ENCODE measurements around the gene LST1.
A peak's percentile ranks its signal among the peaks of the same experiment; 100 is the strongest.

The LST1 gene

DNA sequence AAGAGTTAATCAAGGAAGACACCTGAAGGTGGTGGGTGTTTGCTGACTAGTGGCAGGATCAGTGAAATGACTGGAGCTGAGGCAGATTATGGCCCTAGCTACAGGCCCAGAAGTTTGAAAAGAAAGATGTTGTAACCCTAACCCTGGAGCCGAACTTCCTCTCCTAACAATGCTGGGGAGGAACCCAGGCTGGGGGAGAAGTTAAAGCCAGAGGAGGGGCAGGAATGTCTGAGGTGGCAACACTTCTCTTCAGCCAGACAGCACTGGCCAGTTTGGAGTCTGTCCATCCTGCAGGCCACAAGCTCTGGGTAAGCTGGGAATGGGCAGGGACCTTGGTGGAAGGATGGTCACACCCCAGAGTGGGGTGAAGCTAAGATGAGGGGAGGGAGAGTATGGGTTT, at the start of gene LST1:
Gene LST1, plus strand, starts transcription at position 270 of the 400 bp plus-strand sequence. CDS start 1,023 bp downstream, outside the sequence.
- DNase-seq (ENCODE audit: low read depth): no peak

DNA sequence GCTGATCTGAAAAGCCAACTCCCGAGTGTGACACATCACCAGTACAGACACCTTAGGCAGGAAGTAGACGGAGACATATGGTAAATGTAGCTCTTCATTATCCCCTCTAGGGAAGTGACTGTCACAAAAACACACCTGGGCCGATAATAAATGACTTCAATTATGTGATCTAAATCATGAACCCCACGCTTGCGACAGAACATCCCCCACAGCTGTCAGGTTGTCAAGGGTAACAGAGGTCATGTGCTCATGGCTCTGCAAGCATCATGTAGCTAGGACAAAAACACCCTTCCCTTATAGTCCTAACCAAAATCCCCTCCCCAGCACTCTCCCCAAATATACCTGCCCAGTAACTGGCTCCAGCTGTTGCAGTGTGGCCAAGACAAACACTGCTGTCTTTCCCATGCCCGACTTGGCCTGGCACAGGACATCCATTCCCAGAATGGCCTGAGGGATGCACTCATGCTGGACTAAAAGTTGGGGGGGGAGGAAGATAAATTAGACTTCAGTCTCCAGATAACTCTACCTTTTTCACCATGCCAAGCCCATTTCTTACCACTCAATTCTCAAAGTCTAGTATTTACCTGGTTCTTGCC, 47.2 kb upstream of the LST1 start:
- DNase-seq (ENCODE audit: low read depth): no peak

DNA sequence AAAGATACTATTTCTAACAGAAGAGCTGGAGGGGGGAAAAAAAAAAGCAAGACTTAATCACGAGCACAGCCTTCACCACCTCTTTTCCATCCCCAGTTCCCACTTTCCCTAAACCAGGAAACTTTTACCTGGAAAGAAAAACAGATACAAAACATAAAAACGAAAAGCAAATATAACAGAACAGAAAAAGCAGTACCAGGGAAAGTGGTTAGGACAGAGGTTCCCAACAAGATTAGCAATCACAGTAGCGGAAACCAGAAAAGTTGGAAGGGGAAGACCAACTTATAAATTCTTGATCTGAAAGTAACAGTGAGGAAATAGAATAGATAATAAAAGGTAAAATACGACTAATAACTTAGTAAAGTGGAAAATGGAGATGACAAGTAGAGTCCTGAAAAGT, 45.4 kb upstream of the LST1 start:
- no peak for DNase-seq (ENCODE audit: low read depth)

DNA sequence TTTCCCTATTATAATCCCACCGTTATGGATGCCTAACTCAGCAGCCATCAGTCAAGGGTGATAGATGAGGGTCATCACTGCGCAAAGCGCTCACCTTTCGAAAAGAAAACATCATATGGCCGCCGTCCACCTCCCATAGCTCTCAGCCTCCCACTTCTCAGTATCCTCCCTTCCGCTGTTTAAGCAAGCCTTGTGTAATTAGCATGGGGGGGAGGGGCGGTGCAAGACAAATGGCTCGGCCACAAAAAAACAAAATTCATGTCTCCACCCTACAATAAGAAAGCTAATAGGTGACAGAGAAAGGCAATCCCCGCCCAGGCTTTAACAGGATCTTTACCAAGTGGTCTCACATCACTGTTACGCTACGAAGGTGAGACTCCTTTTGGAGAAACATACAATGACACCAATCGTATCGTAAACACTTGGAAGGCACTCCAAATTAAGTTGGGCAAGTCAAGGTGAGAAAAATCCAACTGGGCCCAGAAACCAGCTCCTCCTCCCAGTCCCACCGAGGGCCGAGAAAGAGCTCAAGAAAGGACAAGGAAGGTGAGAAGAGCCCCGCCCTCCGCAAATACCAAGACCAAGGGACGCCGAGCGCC, 44.9 kb upstream of the LST1 start:
- peak; percentile 43 for DNase-seq (ENCODE audit: low read depth)

DNA sequence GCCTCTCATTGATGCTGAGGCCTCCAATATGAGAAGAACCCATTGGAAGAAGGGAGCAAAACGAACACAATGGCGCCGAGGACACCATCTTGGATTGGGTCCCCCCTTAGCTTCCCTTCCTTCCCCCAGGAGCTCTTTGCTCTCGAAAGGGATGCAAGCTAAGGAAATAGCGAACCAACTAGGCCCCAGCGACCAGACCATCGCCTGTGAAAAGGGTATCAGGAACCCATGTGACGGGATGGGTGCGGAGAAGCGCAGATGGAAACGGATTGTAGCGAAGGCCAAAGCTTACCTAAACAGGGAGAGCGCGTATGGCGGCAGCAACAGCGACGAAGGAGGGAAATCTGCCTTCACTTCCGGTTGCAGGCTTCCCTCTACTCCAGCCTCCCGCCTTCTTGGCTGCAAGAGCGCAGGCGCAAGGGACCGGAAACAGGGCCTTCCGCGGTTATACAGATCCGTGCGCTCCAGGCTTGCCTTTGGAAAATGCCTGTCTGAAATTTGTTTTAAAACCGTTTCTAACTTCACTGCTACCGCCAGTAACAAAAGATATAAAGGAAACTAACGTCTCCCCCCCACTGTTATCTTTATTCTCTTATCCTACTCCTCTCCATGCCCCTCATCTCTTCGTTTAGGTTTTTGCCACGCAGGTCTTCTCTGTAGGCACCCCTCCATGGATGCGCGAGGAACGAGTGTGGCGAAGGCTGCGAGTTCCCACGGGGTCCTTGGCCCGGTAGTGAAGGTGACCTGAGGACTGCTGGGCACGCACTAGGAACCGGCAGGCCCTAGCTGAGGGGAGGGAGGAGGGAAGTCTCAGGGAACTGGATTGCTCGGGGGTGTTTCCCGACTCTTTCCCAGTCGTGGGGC, 44.2 kb upstream of the LST1 start, which contains the start of gene DDX39B:
Gene DDX39B, minus strand, starts transcription at position 346 of the 864 bp plus-strand sequence. CDS start 1,471 bp downstream, outside the sequence.
- DNase-seq (ENCODE audit: low read depth): peak; percentile 89

DNA sequence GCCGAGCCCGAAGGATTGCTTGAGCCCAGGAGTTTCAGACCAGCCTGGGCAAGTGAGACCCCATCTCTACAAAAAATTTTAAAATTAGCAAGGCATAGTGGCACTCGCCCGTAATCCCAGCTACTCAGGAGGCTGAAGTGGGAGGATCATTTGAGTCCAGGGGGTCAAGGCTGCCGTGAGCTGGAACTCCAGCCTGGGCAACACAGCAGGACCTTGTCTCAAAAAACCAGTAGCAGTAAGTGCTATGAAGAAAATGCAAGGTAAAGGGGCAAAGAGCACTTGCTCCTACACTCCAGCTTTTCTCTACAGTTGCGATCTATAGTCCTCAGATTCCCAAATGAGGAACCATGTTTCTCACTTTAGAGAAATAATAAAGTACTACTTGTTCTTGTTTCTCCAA, 42.4 kb upstream of the LST1 start:
- no peak for DNase-seq (ENCODE audit: low read depth)

DNA sequence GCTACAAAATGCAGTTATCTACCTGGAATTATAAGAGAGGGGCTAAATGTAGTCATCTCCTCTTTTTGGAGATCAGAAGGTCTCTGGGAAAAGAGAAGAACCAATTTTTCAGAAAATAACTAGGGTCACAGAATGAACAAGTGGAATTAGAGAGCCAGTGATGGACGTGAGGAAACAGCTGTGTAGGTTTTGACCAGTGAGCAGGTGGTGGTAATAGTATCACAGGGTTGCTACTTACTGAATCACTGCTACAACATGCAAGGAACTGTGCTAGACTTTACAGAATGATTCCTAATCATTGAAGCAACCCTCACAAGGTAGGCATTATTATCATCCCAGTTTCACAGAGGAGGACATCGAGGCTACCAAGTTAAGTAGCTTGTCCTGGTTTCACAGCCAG, 41.4 kb upstream of the LST1 start:
- DNase-seq (ENCODE audit: low read depth): no peak

DNA sequence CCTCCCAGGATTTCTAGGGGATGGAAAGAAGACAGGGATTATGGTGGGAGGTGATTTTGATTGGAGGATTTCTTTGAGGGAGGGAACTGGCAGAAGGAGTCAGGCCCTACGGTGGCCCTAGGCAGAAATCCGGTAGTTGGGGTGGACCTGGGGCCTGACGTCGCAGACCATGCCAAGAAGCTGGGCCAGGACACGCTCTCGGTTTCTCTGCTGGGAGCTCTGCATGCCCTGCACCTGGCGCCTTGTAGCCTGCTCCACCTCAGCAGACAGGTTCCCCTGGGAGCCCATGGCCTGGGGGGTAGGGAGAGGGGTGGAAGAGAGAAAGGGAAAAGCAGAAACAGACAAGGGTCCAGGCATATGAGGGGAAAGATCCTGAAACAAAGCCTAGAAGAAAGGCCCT, 40.8 kb upstream of the LST1 start:
- DNase-seq (ENCODE audit: low read depth): no peak

DNA sequence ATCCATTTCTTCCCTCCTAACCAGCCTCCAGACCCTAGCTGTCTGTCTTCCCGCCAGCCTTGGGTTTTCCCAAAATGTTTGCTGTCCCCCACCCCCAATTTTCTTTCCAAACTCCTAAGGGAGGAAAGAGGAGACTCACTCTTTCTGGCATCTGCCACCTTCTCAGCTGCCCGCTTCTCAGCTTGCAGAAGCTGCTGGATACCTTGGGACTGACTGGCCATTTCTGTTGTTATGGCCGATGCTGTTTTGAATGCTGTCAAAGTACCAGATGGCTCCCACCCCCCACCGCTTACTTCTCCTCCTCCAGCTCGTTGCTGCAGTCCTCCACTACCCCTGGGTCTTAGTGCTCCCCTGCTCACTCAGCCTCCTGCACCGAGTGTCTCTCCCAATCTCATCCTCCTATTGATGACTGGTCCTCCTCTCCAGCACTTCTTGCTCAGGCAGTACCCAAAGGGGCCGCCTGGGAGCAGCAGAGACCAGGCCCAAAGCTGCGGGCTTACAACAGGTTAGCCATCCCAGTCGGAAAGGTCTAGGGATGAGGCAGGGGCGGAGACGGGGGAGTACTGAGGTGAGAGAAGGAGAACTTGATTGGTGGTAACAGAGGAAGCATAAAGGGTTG, 39.6 kb upstream of the LST1 start, which contains the start of gene ATP6V1G2:
Gene ATP6V1G2, minus strand, starts transcription at position 270 of the 619 bp plus-strand sequence. Its CDS starts 49 bp downstream, at position 221.
- peak; percentile 88 for DNase-seq (ENCODE audit: low read depth)

DNA sequence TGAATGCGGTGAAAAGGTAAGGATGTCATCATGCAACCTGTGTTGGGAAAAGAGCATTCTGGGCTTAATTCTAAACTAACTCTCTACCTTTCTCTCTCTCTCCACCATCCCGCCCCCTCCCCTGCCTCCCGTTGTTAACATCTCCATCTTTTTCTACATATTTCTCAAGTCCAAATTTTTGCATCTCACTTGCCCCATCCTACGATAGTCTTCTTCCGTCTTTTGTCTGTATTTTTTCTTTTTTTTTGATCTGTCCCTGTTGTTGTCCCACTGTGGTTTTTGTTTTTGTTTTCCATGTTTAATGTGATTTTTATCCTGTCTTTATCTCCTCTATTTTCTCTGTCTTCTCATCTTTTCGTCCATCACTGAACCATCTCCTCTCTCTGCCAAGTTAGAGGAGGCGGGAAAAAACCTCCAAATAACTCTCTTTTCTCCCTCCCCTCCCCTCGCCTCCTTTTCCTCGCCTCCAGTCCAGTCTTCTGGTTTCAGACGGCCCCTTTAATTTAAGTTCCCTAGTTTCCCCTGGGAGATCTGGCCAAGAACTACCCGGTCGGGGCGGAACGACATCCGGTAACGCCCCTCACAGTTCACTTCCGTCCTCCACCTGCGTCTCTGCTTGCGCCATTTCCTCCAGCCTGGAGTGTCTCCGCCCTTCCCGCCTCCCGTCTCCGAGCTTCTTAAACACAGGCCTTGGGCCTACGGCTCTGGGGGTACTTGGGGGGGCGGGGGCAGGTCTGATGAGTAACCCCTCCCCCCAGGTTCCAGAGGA, 38.9 kb upstream of the LST1 start, which contains the start of gene NFKBIL1:
Gene NFKBIL1, plus strand, starts transcription at position 651 of the 769 bp plus-strand sequence. Its CDS starts 87 bp downstream, at position 738.
- DNase-seq (ENCODE audit: low read depth): peak; percentile 90

DNA sequence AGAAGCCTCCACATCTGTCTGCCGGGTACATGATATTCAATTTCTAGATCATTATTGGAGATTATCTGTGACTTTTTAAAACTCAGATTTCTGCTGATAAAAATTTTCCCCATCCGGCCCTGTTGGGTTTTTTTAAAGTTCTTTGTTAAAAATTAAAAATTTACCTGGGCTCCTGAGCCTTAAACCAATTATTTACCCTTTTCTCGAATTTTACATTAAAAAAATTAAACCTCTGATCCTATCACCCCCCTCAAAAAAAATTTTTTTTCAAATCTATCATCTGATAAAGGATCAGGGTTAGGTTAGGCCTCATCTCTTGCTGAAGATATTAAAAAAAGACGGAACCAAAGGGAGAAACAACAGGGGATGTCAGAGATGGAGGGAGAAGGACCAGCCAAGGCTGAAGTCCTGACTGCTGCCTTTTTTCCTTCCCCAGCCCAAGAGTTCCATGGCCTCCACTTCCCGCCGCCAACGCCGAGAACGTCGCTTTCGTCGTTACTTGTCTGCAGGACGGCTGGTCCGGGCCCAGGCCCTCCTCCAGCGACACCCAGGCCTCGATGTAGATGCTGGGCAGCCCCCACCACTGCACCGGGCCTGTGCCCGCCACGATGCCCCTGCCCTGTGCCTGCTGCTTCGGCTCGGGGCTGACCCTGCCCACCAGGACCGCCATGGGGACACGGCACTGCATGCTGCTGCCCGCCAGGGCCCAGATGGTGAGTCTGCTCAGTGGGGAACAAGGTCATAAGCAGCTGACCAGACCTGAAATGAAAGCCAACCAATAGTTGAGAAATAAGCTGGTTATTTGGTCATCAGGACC, 38.1 kb upstream of the LST1 start:
- DNase-seq (ENCODE audit: low read depth): no peak

DNA sequence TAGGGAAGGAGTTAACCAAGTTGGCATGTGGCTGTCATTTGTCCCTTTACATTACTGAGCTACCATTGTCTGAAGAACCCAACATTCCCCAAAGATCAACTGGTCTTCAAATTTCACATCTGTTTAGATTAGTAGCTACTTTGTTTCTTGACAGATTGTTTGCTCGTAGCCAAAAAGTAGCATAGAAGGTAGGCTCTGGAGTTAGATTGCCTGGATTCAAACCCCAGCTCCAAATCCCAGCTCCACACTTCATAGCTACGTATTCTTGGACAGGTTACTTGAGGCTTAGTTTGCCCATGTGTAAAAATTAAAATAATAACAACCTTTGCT, 37.6 kb upstream of the LST1 start:
- DNase-seq (ENCODE audit: low read depth): no peak

DNA sequence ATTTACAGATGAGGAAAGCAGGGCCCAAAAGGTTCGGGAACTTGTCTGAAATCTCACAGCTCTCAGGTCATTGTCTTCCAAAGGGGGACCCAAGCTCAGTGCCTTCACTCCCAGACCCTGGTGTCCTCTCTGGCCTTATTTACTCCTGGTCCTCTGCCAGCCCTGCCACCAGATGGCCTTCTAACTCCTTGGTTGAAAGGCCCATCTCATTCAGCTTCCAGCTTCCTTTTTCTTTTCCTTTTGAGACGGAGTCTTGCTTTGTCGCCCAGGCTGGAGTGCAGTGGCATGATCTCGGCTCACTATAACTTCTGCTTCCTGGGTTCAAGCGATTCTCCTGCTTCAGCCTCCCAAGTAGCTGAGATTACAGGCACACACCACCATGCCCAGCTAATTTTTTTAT, 34.7 kb upstream of the LST1 start:
- DNase-seq (ENCODE audit: low read depth): peak; percentile 51

DNA sequence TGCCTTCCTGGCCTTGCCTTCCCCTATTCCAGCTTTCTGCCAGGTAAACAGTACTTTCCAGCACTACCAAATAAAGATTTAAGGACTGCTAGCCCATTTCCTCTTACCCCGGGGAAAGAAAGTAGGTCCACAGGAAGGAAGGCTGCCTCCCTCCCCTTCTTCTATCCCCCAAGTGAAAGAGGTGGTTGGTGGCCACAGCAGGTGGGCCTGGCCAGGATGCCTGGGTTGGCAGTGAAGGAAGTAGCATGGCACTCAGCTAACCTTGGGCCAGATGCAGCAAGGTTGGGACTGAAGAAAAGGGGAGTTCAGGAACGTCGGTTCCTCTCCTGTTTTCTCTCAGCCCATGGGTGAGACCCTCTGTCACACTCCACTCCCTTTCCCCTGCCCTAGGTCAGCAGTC, 29.8 kb upstream of the LST1 start:
- no peak for DNase-seq (ENCODE audit: low read depth)

DNA sequence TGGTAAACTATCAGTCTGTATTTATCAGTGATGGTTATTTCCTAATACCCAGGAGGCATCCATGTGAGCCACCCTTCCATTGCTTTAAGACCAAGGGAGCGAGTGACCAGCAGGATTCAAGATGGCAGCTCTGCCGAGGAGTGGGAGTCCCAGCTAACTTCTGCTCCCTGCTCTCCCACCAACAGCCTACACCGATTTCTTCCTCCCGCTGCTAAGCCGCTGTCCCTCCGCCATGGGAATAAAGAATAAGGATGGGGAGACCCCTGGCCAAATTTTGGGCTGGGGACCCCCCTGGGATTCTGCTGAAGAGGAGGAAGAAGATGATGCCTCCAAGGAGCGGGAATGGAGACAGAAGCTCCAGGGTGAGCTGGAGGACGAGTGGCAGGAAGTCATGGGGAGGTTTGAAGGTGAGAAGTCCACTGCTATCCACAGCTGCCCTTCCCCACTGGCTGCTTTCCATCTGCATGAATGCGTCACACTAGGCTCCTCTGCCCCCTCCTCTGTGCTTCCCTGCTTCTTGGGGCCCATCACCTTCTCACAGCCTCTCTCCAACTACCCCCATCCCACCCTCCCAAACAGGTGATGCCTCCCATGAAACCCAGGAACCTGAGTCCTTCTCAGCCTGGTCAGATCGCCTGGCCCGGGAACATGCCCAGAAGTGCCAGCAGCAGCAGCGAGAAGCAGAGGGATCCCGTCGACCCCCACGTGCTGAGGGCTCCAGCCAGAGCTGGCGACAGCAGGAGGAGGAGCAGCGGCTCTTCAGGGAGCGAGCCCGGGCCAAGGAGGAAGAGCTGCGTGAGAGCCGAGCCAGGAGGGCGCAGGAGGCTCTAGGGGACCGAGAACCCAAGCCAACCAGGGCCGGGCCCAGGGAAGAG, 28.4 kb upstream of the LST1 start:
- no peak for DNase-seq (ENCODE audit: low read depth)

DNA sequence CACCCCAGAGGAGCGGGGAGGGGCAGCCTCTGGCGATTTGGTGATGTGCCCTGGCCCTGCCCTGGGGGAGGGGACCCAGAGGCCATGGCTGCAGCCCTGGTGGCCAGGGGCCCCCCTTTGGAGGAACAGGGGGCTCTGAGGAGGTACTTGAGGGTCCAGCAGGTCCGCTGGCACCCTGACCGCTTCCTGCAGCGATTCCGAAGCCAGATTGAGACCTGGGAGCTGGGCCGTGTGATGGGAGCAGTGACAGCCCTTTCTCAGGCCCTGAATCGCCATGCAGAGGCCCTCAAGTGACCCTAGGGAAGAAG, 27.8 kb upstream of the LST1 start:
- DNase-seq (ENCODE audit: low read depth): no peak

DNA sequence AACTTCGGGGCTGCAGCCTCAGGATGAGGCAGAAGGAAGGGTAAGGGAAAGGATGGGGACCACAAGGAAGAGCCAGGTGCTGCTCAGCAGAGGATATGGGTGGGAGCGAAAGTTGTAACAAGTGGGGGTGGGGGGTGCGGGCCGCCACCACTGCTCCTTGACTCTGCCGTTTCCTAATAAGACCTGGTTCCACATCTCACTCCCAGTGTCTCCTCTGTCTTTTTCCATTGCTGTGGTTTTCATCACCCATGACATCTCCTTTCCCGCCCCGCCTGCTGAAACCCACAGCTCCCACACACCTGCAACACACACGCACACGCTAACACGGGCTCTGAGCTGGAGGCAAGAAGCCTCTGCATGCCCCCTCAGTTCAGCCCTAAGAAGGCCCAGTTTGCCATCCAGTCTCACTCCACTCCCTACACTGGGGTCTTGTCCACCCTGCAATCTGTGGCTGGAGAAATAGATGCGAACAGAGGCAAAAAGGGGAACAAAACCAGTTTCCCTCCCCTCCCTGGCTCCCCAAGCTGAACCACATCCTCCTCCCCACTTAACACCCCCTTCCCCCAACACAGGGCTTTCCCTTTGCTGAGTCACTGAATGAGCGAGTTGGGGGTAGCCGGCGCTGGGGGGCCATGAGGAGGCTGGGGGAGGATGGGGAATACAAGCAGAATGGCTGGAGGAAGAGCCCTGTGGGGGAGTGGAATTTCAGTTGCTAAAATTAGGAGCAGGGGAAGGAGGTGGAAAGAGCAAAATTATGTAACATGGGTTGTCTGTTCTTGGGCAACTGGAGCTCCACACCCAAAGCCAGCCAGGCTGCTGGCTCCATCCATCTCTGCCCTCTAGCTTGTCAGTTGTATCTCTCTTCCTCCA, 27.2 kb upstream of the LST1 start:
- peak; percentile 63 for DNase-seq (ENCODE audit: low read depth)

DNA sequence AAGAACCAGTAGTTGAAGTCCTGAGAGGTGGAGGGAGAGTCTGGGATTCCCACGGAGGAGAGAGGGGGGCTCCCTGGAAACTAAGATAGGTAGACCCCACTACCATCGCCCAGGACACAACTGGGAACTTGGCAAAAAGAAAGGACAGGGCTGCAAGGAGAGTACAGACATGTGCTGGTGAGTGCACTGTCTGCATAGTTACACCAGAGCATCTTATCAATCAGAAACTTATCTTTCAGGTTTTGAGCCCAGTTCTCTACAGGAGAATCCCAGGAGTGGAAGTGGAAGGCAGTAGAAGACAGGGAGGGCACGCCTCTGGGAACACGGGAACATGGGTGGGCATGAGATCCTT, 26.5 kb upstream of the LST1 start:
- no peak for DNase-seq (ENCODE audit: low read depth)

Data from activated T-cell treated with anti-CD3 and anti-CD28 coated beads for 48 hours (primary cell).